SU-DHL-6 (cell line): ENCODE data around the gene GSN.

ENCODE experiments used
- CTCF ChIP-seq: fragments of 200-600 bp; sonication (generic); IDR thresholded peaks from one replicate; pipeline ENCODE4 v1.5.1; 2017; ENCODE audit warnings: antibody characterized with exemption, mild to moderate bottlenecking, low read length, moderate library complexity; ENCODE audit not compliant: insufficient read depth, poor library complexity, severe bottlenecking
- EZH2phosphoT487 ChIP-seq: fragments of 200-600 bp; sonication (generic), shearing (Covaris generic); conservative IDR thresholded peaks from 2 replicates; pipeline ENCODE4 v1.6.1; 2018; ENCODE audit warnings: mild to moderate bottlenecking, antibody characterized with exemption, low read length, moderate library complexity, mixed read lengths

- TF ChIP-seq CTCF (no peak), EZH2phosphoT487 (no peak)
Measured at GRCh38 chr9:121325387-121325786, 57.4 kb downstream of the GSN start.
